ENCODE measurements around the gene PTGER3. TPM values are rescaled to one million over a fixed set of nuclear protein-coding genes. Genes with fewer than 3 reads are reported as not detected.
A peak's percentile ranks its signal among the peaks of the same experiment; 100 is the strongest.

The PTGER3 gene
- total RNA-seq, 1 experiment from 2014 or later, result 0.08 TPM

DNA sequence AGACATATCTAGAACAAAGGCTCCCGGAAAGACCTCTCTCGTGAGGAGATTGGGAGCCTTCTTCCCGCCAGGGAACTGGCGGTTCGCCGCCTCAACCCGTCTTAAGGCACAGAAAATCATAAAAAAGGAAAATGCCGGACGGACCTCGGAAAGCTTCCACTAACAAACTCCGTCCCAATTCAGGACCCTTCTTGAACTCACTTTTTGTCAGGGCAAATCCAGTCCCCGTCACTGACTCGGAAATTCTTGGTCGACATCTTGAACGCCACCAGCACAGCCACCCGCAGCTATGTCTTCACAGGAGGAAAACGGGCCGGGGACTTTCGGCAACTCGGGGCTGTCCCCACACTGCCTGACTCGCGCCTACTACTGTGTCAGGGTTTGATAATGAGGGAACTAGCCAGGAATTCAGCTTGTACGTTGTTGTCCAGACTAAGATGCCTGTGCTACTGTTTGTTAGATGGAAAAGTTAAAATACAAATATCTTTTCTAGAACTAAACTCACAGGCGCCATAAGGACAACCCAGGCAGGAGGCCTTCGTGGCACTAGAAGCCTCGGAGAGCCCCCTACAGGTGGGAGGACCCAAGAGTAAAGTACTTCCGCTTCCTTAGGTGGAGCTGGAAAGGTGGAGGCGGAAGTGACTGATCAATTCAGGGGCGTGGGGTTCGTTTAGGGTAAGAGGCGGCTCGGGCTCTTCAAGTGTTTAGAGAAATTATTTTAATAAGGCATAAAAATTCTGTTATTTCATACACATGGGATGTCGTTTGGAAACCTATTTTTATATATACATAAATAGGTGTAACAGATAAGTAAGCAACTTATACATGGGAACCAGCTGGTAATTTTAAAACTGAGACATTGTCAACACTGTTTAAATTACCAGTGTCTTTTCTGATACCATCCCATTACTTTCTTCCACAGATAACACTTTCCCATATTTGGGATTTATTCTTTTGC, 33.4 kb upstream of the PTGER3 start, which contains the start of gene ZRANB2:
TSS of gene ZRANB2 (minus strand) at position 297 of the 958 bp plus-strand sequence. CDS start at position 257, 40 bp downstream.
- ATAC-seq (peak; percentile 99), DNase-seq (ENCODE audit: low read depth, low spot score) (peak; percentile 92)
- Histone ChIP-seq H3K27me3 (ENCODE audit: control insufficient read depth, insufficient read depth, low read length) (peaks cover 4% of the 10 kb centered on the region; the same call in 1 of the 2 replicates), H3K4me3 (ENCODE audit: low read depth in 2 of 2, low read length in 2 of 2) (peak within 1 kb of the TSS; percentile 95 to 100), H3K27ac (ENCODE audit: low read length) (peak within 1 kb of the TSS; percentile 99), H3K9me3 (ENCODE audit: control insufficient read depth, insufficient read depth, low read depth, low read length) (peaks cover 7% of the 10 kb centered on the region; the same call in 1 of the 2 replicates), H3K36me3 (ENCODE audit: control insufficient read depth, insufficient read depth, low read length) (peaks cover 41% of the 10 kb centered on the region), H3K4me1 (ENCODE audit: control insufficient read depth, insufficient read depth, low read length) (peaks cover 10% of the 10 kb centered on the region; the same call in 1 of the 2 replicates)
- intact Hi-C loops (cut with micrococcal nuclease; ENCODE audit: unreplicated experiment), result no loop called here
- ChIA-PET CTCF (interaction anchor here (0.7 kb wide), 1 partner anchor 826 kb away, joined by 3 read pairs; no protein-coding TSS in a partner anchor), POLR2A (interaction anchor here (0.5 to 0.6 kb wide), 2 partner anchors 753 to 1203 kb away, joined by 3 to 4 read pairs; no protein-coding TSS in a partner anchor)
- in situ Hi-C loops (cut with HindIII; ENCODE audit: low pct_unique_long_range_greater_than_20kb, low sequenced_read_pairs), result no loop called here
- TF ChIP-seq TCF7L2 (IDR thresholded peaks at IDR 0.05; ENCODE audit: low read depth, low read length) (no peak), POLR2AphosphoS5 (IDR thresholded peaks at IDR 0.05; ENCODE audit: low read depth, low read length) (peak; percentile 80), SIN3A (IDR thresholded peaks at IDR 0.05; ENCODE audit: borderline replicate concordance, insufficient read depth, low read depth, low read length) (no peak; the same call in 1 of the 2 replicates)
- TF ChIP-seq, protein P1, sequence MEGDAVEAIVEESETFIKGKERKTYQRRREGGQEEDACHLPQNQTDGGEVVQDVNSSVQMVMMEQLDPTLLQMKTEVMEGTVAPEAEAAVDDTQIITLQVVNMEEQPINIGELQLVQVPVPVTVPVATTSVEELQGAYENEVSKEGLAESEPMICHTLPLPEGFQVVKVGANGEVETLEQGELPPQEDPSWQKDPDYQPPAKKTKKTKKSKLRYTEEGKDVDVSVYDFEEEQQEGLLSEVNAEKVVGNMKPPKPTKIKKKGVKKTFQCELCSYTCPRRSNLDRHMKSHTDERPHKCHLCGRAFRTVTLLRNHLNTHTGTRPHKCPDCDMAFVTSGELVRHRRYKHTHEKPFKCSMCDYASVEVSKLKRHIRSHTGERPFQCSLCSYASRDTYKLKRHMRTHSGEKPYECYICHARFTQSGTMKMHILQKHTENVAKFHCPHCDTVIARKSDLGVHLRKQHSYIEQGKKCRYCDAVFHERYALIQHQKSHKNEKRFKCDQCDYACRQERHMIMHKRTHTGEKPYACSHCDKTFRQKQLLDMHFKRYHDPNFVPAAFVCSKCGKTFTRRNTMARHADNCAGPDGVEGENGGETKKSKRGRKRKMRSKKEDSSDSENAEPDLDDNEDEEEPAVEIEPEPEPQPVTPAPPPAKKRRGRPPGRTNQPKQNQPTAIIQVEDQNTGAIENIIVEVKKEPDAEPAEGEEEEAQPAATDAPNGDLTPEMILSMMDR (IDR thresholded peaks at IDR 0.05), result peak; percentile 90
- TF ChIP-seq, protein P2, sequence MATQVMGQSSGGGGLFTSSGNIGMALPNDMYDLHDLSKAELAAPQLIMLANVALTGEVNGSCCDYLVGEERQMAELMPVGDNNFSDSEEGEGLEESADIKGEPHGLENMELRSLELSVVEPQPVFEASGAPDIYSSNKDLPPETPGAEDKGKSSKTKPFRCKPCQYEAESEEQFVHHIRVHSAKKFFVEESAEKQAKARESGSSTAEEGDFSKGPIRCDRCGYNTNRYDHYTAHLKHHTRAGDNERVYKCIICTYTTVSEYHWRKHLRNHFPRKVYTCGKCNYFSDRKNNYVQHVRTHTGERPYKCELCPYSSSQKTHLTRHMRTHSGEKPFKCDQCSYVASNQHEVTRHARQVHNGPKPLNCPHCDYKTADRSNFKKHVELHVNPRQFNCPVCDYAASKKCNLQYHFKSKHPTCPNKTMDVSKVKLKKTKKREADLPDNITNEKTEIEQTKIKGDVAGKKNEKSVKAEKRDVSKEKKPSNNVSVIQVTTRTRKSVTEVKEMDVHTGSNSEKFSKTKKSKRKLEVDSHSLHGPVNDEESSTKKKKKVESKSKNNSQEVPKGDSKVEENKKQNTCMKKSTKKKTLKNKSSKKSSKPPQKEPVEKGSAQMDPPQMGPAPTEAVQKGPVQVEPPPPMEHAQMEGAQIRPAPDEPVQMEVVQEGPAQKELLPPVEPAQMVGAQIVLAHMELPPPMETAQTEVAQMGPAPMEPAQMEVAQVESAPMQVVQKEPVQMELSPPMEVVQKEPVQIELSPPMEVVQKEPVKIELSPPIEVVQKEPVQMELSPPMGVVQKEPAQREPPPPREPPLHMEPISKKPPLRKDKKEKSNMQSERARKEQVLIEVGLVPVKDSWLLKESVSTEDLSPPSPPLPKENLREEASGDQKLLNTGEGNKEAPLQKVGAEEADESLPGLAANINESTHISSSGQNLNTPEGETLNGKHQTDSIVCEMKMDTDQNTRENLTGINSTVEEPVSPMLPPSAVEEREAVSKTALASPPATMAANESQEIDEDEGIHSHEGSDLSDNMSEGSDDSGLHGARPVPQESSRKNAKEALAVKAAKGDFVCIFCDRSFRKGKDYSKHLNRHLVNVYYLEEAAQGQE (IDR thresholded peaks at IDR 0.05; ENCODE audit: insufficient read depth in 1 of 2, low read depth in 2 of 2, low read length in 1 of 2), result no peak
- BruUV-seq (replicated peaks), result no TSS peak

DNA sequence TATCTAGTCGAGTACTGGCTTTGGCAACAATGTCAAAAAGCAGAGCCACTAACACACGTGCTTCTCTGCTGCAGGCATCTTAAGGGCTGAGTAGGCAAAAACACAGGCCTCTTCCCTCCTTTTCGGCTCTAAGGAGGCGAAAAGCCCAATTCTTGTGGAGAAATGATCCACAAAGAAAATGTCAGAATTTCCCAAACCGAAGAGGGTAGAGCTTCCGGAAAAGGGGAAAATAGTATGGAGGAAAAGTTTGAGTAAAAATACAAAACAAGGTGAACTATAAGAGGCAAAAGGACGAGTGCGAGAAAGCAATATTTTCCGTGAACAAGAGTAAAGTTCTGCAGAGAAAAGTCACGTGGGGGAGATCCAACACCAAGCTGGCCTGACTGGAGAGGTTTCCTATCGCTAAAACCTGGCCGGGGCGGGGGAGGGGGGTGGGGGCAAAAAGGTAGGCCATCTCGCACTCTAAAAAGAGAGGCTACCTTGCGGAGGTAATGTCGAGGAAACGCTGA, 32.7 kb upstream of the PTGER3 start:
- ChIA-PET CTCF (interaction anchor here (0.7 kb wide), 1 partner anchor 826 kb away, joined by 3 read pairs; no protein-coding TSS in a partner anchor), POLR2A (no interaction called here)
- TF ChIP-seq, protein P2 (IDR thresholded peaks at IDR 0.05; ENCODE audit: insufficient read depth in 1 of 2, low read depth in 2 of 2, low read length in 1 of 2), result no peak
- no peak for TF ChIP-seq POLR2AphosphoS5 (IDR thresholded peaks at IDR 0.05; ENCODE audit: low read depth, low read length)
- no peak for TF ChIP-seq TCF7L2 (IDR thresholded peaks at IDR 0.05; ENCODE audit: low read depth, low read length)
- BruUV-seq (replicated peaks), result TSS peak; percentile 62
- DNase-seq (ENCODE audit: low read depth, low spot score), result no peak
- in situ Hi-C loops (cut with HindIII; ENCODE audit: low pct_unique_long_range_greater_than_20kb, low sequenced_read_pairs) (no loop called here), intact Hi-C loops (cut with micrococcal nuclease; ENCODE audit: unreplicated experiment) (no loop called here)
- peaks cover 7% of the 10 kb centered on the region; the same call in 1 of the 2 replicates for H3K9me3 ChIP-seq (ENCODE audit: control insufficient read depth, insufficient read depth, low read depth, low read length)
- H3K27me3 ChIP-seq (ENCODE audit: control insufficient read depth, insufficient read depth, low read length), result peaks cover 4% of the 10 kb centered on the region; the same call in 1 of the 2 replicates
- H3K4me1 ChIP-seq (ENCODE audit: control insufficient read depth, insufficient read depth, low read length), result peaks cover 10% of the 10 kb centered on the region; the same call in 1 of the 2 replicates
- H3K4me3 ChIP-seq (ENCODE audit: low read depth in 2 of 2, low read length in 2 of 2), result peak overlapping the region; percentile 95 to 100
- peaks cover 48% of the 10 kb centered on the region for H3K36me3 ChIP-seq (ENCODE audit: control insufficient read depth, insufficient read depth, low read length)
- peak overlapping the region; percentile 99 for H3K27ac ChIP-seq (ENCODE audit: low read length)
- peak; percentile 68 for ATAC-seq

Data from Panc1 (cell line).